Measurements from ENCODE around the gene WDR59. TPM values are rescaled to one million over a fixed set of nuclear protein-coding genes. Genes with fewer than 3 reads are reported as not detected.

The WDR59 gene
- total and polyA plus RNA-seq, 2 experiments from 2014 or later: 38.7 to 54.5 TPM

- Mint-ChIP-seq H3K9me3 (no peaks in the 10 kb centered on the region; the same call in 2 of the 3 replicates), H3K36me3 (ENCODE audit: low read depth) (peaks cover 16% of the 10 kb centered on the region), H3K4me3 (no peak overlapping the region), H3K27me3 (ENCODE audit: insufficient read depth, low read depth, poor library complexity) (peaks cover 3% of the 10 kb centered on the region), H3K27ac (no peak overlapping the region), H3K4me1 (no peaks in the 10 kb centered on the region)
- no peak for ATAC-seq
- Histone ChIP-seq H3K4me1 (ENCODE audit: insufficient read depth) (no peaks in the 10 kb centered on the region), H3K27ac (ENCODE audit: low read depth) (no peak overlapping the region), H3K4me2 (no peak overlapping the region), H4K20me1 (replicated peaks; ENCODE audit: insufficient read depth) (peaks cover 4% of the 10 kb centered on the region), H3K36me3 (ENCODE audit: insufficient read depth) (no peaks in the 10 kb centered on the region; the same call in none of the 2 replicates), H2AFZ (no peak overlapping the region), H3K4me3 (no peak overlapping the region), H3K27me3 (ENCODE audit: insufficient read depth) (no peaks in the 10 kb centered on the region), H3K79me2 (replicated peaks; ENCODE audit: insufficient read depth) (peaks cover 21% of the 10 kb centered on the region), H3F3A (replicated peaks; ENCODE audit: low read depth) (no peaks in the 10 kb centered on the region), H3K9me2 (ENCODE audit: insufficient read depth) (no peaks in the 10 kb centered on the region)
- TF ChIP-seq EZH2phosphoT487 (IDR thresholded peaks at IDR 0.05; ENCODE audit: unreplicated experiment): no peak
- TF ChIP-seq EZH2 (IDR thresholded peaks at IDR 0.05; ENCODE audit: low read depth, unreplicated experiment): no peak
- TF ChIP-seq ZNF114 (CRISPR knock-in tag; IDR thresholded peaks at IDR 0.05): no peak
- no peak for TF ChIP-seq POLR2AphosphoS5 (IDR thresholded peaks at IDR 0.05; ENCODE audit: low read depth)
- no peak for TF ChIP-seq JUNB (IDR thresholded peaks at IDR 0.05; ENCODE audit: unreplicated experiment)
- TF ChIP-seq NANOG (IDR thresholded peaks at IDR 0.05; ENCODE audit: borderline replicate concordance): no peak
- no peak for TF ChIP-seq CREB1 (CRISPR knock-in tag; IDR thresholded peaks at IDR 0.05; ENCODE audit: low read depth)
- TF ChIP-seq ZNF331 (CRISPR knock-in tag; IDR thresholded peaks at IDR 0.05; ENCODE audit: low read depth): no peak
- TF ChIP-seq STAT1 (IDR thresholded peaks at IDR 0.05; ENCODE audit: unreplicated experiment): no peak
- TF ChIP-seq REST (IDR thresholded peaks at IDR 0.05; ENCODE audit: unreplicated experiment): no peak
- no peak for TF ChIP-seq CTCF (conservative IDR thresholded peaks at IDR 0.05; ENCODE audit: low read depth in 2 of 2)
- no peak for TF ChIP-seq ZNF462 (CRISPR knock-in tag; IDR thresholded peaks at IDR 0.05)
- no peak for TF ChIP-seq ETS1 (IDR thresholded peaks at IDR 0.05)
- no peak for DNase-seq (ENCODE audit: low spot score)
These were observed 11.6 kb downstream of the WDR59 start for GRCh38 chr16:74973304-74973703.
